ENCODE results near the gene IGDCC3.
A peak's percentile ranks its signal among the peaks of the same experiment; 100 is the strongest.

The IGDCC3 gene

GRCh38 chr15:65386376-65386775, 8.6 kb upstream of the IGDCC3 start:
- DNase-seq = no peak

- peak; percentile 66 for DNase-seq
These were observed 8.1 kb upstream of the IGDCC3 start for GRCh38 chr15:65385870-65386258.

- peak; percentile 90 for DNase-seq
These were observed 7.4 kb upstream of the IGDCC3 start for GRCh38 chr15:65384895-65385869.

- DNase-seq = no peak
These were observed 6.7 kb upstream of the IGDCC3 start for GRCh38 chr15:65384505-65384894.

DNA sequence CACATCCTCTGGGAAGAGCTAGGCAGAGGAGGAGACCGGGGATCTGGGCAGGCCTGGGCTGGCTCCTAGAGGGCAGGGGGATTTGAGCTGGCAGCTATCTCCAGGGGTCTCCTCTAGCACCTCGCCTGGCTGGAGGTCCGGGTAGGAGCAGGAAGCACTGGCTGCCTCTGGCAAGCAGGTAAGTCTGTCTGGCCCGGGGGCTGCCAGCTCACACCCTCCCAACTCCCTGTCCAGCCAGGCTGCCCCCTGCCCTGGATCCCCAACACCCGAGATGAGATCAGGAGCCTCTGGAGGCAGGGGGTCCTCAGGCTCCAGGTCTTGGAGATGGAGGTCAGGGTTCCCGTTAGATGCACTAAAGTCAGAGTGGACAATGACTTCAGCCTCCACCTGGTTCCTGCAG, 6.2 kb upstream of the IGDCC3 start:
- DNase-seq = no peak

GRCh38 chr15:65383456-65383855, 5.7 kb upstream of the IGDCC3 start:
- DNase-seq = no peak

- DNase-seq = no peak
These were observed 5.1 kb upstream of the IGDCC3 start for GRCh38 chr15:65382921-65383320.

GRCh38 chr15:65382146-65382491, 4.3 kb upstream of the IGDCC3 start:
- no peak for DNase-seq

DNA sequence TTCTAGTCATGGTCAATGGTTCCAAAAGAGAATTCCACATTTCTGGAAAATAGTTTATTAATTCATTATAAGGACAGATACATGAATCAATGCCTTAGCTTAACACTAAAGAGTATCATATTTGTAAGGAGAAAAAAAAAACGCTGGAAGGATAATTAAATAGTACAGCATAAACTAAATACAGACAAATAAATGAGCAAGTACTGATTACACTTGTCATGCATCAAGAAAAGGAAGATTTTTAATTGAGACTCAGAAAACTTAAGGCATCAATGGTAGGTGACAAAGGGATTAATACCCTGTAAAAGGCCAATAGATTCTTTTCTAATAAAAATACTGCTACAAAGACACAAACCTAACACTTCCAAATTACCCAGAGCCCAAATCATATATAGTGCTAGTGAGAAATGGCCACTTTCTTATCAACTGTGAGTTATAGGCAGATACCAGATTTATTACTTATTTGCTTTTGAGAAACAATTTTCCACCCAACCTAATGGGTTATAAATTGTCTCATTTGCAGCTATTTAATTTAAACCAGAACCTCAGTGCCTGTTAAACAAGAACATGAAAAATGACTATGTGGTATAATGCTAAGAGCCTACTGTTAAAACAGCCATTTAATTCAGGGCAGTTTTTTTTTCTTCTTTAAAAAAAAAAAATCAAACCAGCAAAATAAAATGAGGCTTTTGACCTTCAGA, 3.8 kb upstream of the IGDCC3 start:
- no peak for DNase-seq

GRCh38 chr15:65379986-65380385, 2.2 kb upstream of the IGDCC3 start:
- DNase-seq = no peak

DNA sequence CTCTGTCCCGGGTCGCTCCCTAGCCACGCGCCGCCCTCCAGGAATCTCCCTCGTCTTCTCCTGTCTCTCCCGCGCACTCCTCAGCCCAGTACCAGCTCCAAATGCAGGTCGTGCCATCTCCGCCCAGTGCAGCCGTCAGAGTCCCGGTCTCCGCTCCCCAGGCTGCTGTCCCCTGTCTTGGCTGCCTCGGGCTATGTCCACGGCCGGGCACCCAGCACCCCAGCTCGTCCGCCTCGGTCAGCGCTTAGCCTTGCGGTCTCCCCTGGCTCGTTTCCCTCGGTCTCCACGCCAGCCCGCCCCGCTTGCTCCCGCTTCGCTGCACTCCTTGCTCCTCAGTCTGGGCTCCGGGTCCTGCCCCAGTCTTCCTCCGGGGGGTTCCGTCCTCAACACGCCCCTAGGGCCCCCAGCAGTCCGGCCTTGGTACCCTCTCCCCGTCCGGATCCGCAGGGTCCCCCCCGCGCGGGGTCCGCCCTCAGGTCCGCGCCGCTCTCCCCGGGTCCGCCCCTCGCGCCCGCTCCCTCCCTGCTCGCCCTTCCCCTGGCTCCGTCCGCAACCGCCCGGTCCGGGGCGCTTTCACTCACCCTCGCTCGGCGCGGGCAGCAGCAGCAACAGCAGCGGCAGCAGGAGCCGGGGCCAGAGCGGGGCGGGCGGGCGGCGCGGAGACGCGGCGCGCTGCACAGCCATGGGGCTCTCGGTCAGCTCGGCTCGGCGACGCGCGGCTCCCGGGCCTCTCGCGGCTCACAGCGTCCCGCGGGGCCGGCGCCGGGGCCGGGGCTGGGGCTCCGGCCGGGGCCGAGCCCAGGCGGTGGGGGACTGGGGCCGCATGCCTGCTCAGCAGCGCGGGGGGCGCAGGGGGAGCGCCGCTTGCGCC, 462 bp downstream of the IGDCC3 start:
- DNase-seq = peak; percentile 54

DNA sequence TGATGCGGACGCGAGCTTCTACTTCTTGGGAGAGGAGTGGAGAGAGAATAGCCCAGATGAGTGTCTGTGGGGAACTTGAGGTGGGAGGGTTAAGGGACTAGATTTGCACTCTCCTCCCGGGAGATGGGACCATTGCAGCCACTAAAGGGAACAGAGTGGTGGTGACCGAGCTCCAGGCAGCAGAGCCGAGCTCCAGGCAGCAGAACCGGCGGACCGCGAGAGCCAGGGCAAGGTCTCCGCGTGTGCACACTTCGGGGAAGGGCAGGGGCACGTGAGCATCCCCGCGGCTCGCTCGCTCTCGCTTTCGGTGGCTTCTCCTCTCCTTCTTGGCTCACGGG, 1.1 kb downstream of the IGDCC3 start:
- peak; percentile 47 for DNase-seq

GRCh38 chr15:65375871-65376607, 1.8 kb downstream of the IGDCC3 start:
- no peak for DNase-seq

DNA sequence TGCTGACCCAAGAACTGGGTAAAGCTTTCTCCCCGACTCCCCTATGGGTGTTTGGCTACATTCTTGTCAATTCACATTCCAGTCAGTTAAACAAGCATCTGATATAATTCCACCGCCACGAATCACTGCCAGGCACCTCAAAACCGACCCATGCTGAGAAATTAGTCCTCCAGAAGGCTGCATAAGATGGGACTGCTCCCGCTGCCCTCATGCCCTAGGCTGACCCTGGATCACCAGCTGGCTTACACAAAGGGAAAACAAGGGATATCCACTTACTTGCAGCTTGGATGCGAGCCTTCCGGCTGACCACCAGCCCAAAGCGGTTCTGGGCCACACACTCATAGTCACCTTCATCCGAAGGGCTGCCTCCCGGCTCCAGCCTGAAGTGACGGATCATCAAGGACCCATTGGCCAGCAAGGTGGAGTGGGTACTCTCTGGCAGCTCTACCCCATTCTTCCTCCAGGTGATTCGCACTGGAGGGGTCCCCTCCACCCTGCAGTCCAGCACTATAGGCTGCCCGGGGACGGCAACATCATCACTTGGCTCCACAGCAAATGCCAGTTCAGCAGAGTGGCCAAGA, 2.9 kb downstream of the IGDCC3 start:
- DNase-seq = no peak

DNA sequence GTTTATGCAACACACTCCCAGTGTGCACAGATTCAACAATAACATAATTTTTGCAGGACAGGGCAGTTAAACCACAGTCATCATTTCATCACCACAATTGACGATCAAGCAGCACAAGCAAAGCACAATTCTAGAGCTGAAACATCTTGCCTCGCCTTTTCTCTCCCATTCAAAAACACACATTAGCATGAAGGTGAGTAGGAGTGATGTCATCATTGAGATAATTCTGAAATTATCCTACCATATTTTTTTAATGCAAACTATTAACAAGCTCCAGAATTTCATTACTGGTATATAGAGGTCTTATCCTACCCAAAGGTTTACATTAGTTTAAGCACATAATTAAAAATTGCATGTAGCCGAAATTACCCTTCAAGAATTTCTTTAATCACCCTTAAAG, 3.5 kb downstream of the IGDCC3 start:
- DNase-seq = no peak

- no peak for DNase-seq
These were observed 4.6 kb downstream of the IGDCC3 start for GRCh38 chr15:65373163-65373651.

DNA sequence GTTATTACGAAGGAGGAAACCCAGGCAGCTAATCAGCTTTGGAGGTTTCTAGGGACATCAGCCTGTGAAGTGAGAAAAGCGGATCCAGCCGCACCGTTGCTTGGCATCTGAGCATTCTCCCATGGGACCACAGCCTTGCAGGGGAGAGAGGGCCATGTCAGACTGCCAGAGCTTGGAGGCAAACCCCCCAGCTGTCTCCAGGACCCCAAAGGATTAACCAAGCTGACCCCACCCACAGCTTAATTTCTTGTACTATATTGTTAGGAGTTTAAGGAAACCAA, 5.1 kb downstream of the IGDCC3 start:
- no peak for DNase-seq

DNA sequence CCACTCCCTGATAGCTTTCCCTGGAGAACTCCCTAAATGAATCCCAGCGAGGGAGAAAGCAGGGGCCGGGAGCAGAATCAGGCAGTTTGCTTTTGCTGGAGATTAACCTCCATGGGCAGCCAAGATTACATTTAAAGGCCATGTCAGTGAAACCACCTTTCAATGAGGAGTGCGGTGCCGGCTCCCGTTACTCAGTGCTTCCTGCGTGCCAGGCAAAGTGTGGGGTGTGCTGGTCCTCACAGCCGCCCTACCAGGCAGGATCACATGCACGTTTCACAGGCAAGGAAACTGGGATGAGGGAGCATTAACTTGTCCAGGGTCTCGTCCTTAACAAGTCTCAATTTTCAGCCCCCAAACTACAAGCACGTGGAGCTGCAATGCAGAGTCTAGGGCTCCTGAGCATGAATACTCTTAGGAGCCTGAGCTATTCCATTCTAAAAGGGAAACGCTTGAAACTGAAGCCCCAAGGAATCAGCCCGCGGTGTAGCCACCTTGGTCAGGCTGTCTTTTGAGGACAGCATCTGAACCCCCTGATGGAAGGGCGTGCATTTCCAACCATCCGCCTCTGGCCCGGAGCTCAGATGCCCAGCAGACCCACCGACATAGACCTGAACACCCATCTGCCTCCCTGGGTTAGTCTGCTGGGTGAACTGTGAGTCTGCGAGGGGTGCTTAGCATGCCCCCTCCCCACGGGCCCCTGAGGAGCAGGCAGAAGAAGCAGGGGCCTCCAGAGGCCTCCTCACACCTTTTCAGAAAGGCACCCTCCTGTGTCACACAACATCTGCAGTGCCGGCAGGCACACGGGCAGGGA, 5.6 kb downstream of the IGDCC3 start:
- peak; percentile 10 for DNase-seq

DNA sequence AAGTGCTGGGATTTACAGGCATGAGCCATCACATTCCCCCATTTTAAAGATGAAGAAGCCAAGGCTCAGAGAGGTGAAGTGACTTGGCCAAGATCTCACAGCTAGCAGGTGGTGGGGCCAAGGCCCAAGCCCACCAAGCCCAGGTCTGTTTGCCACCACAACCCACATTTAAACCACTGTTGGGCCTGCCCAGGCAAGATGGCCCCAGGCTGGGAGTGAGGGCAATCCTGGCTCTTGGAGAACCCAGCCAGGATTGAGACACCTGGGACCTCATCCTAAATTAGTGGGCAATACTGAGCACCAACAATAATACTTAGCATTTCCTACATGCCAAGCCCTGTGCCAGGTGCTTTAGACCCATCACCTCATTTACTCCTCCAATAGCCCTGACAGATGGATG, 6.9 kb downstream of the IGDCC3 start:
- DNase-seq = peak; percentile 11

GRCh38 chr15:65369651-65370050, 8.2 kb downstream of the IGDCC3 start:
- DNase-seq = peak; percentile 10

DNA sequence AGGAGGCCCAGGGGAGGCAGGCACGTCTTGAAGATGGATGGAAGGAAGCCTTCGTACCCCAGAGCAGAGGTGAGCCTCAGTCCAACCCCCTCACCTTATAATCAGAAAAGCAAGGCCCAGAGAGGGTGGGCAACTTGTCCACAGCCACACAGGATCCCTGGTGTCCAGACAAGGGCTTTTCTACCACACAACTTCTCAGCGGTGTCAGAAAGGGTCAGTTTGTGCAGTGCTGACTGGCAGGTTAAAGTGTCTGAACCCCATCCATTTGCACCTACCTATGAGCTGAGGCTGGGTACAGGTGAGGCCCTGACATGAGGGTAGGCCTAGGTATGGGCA, 8.6 kb downstream of the IGDCC3 start:
- no peak for DNase-seq

Measured in right hindlimb (tissue), 1 donor.